Activated CD4-positive, alpha-beta T cell treated with anti-CD3 and anti-CD28 coated beads, Interleukin-2, amount 10 ng/mL, durations not matched to agents 24 days and 14 days (primary cell): ENCODE data around the gene ACOX1. TPM values are rescaled to one million over a fixed set of nuclear protein-coding genes. Genes with fewer than 3 reads are reported as not detected.

Experiments
- DNase-seq: peaks from one replicate; pipeline ENCODE4 v3.0.0; 2022
- H3K27ac Mint-ChIP-seq: one replicate; pipeline ENCODE4 v1.8.0; 2022; ENCODE audit warnings: mild to moderate bottlenecking, mixed read lengths
- H3K27me3 Mint-ChIP-seq: one replicate; pipeline ENCODE4 v1.8.0; 2022; ENCODE audit warnings: mixed read lengths
- H3K36me3 Mint-ChIP-seq: one replicate; pipeline ENCODE4 v1.8.0; 2022; ENCODE audit warnings: low read depth, mild to moderate bottlenecking, mixed read lengths
- H3K4me1 Mint-ChIP-seq: one replicate; pipeline ENCODE4 v1.8.0; 2021; ENCODE audit warnings: mixed read lengths
- H3K4me3 Mint-ChIP-seq: one replicate; pipeline ENCODE4 v1.8.0; 2022; ENCODE audit warnings: mild to moderate bottlenecking, moderate library complexity, mixed read lengths
- H3K9me3 Mint-ChIP-seq: one replicate; pipeline ENCODE4 v1.8.0; 2021; ENCODE audit warnings: mixed read lengths
- intact Hi-C: fragments of 100-400 bp; cut with micrococcal nuclease; formaldehyde crosslinking; loops from one replicate; pipeline ENCODE4 v1.15.1; 2023
- total RNA-seq: library from RNA; stranded (reverse); gene quantifications from 2 replicates; pipeline ENCODE4 v1.2.3, GENCODE V29; 2022

Gene ACOX1
- total RNA-seq, 1 donor from 2014 or later = 29.2 TPM

DNA sequence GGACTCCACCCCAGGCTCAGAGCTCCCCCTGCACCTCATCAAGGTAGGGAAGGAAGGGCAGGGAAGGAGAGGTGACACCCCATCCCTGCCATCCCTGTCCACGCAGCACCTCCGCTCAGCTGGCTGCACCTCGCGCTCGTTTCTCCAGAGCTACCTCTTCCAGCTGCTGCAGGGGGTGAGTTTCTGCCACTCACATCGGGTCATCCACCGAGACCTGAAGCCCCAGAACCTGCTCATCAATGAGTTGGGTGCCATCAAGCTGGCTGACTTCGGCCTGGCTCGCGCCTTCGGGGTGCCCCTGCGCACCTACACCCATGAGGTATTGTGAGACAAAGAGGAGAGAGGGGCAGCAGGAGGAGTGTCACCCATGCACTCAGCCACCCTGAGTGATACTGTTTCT is 23.1 kb upstream of the ACOX1 start:
- Mint-ChIP-seq H3K27ac (no peak overlapping the region), H3K36me3 (peaks cover 2% of the 10 kb centered on the region), H3K4me1 (peaks cover 12% of the 10 kb centered on the region)

DNA sequence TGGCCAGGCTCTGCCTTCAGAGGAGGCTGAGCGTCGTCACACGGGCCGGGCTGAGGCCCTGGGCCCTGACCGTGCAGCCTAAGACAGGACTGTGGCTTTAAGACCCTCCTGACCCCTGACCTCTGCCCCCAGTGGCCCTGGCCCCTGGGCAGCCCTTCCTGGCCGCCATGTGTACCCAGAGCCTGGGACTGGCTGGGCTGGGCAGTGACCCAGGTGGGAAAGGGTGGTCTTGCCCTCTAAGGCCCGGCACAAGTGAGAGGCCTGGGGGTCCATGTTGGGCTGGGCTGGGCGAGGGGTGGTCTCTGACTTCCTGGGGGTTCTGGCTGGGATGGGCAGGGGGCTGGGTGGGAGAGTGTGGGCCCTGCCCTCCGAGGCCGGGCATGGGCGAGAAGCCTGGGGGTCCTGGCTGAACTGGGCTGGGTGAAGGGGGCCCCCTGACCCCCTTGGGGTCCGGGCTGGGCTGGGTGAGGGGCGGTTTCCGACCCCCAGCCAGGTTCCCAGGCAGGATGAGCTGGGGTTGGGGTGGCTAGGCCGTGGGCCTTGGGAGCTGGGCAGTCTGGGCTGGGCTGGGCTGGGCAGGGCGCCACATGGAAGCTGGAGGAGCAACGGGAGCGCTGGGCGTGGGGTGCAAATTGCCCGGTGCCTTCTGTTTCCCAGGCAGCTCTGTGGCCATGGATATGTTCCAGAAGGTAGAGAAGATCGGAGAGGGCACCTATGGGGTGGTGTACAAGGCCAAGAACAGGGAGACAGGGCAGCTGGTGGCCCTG is 22.0 kb upstream of the ACOX1 start, which contains the start of gene CDK3:
Gene CDK3, plus strand, starts transcription at position 101 of the 767 bp plus-strand sequence. Its CDS starts 571 bp downstream, at position 672.
- no peak within 1 kb of the TSS for H3K4me3 Mint-ChIP-seq
- peaks cover 19% of the 10 kb centered on the region for H3K4me1 Mint-ChIP-seq
- DNase-seq = no peak
- no peaks in the 10 kb centered on the region for H3K27me3 Mint-ChIP-seq
- intact Hi-C loops = no loop called here
- H3K36me3 Mint-ChIP-seq = peaks cover 2% of the 10 kb centered on the region
- H3K27ac Mint-ChIP-seq = no peak within 1 kb of the TSS
- no peaks in the 10 kb centered on the region for H3K9me3 Mint-ChIP-seq

More for the DNA sequence above, 23.1 kb upstream of the ACOX1 start:
- Mint-ChIP-seq H3K4me3 (no peak overlapping the region), H3K9me3 (no peaks in the 10 kb centered on the region), H3K27me3 (no peaks in the 10 kb centered on the region)
- intact Hi-C loops = no loop called here
- DNase-seq = no peak

DNA sequence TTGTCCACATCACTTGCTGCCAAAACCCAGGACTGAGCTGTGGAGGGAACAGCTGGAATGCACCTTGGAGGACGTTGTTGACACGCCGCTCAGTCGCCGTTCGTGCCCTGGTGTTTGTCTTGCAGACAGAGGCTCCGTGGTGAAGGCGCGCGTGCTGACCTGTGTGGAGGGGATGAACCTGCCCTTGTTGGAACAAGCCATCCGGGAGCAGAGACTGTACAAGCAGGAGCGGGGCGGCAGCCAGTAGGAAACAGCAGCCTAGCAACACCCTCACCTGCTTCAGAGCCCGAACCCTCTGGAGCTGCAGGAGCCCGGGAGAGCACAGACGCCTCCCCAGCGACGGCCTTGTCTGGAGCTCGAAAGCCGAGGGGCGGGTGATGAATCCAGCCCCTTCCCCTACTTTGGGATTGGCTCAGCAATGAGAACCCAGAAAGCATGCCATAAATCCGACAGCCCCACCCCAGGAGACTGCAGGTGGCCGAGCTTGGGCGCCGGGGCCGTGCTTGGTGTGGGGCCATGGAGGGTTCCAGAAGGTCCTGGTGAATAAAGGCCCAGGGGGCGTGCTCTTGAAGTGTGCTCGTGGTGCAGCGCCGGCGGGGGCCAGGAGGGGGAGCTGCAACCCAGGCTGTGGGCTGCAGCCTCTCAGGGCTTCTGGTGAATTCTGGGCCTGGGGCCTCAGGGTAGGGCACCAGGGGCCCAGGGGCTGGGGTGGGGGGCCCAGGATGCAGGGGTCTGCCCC is 21.2 kb upstream of the ACOX1 start:
- H3K27ac Mint-ChIP-seq = no peak overlapping the region
- H3K36me3 Mint-ChIP-seq = peaks cover 2% of the 10 kb centered on the region
- no peaks in the 10 kb centered on the region for H3K27me3 Mint-ChIP-seq
- no peak overlapping the region for H3K4me3 Mint-ChIP-seq
- DNase-seq = peak; percentile 92
- no peaks in the 10 kb centered on the region for H3K9me3 Mint-ChIP-seq
- intact Hi-C loops = no loop called here
- peaks cover 17% of the 10 kb centered on the region for H3K4me1 Mint-ChIP-seq

DNA sequence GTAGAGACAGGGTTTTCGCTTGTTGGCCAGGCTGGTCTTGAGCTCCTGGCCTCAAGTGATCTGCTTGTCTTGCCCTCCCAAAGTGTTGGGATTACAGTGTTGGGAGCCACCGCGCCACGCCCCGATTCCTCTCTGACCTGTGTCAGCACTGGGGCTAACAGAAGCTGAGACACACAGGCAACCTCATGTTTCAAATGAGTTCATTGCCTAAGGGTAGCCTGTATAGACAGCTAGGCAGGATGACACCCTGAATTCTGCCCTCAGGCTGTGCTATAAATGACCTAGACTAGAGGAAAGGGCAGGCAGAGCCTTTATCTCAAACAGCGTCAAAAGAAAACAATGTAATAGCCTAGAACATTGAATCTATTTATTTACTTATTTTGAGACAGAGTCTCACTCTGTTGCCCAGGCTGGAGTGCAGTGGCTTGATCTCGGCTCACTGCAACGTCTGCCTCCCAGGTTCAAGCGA is 19.4 kb upstream of the ACOX1 start:
- no peaks in the 10 kb centered on the region for H3K9me3 Mint-ChIP-seq
- H3K4me1 Mint-ChIP-seq = peaks cover 19% of the 10 kb centered on the region
- no peak overlapping the region for H3K4me3 Mint-ChIP-seq
- H3K27me3 Mint-ChIP-seq = no peaks in the 10 kb centered on the region
- DNase-seq = no peak
- peak overlapping the region; percentile 29 for H3K27ac Mint-ChIP-seq
- H3K36me3 Mint-ChIP-seq = peaks cover 3% of the 10 kb centered on the region
- intact Hi-C loops = no loop called here

DNA sequence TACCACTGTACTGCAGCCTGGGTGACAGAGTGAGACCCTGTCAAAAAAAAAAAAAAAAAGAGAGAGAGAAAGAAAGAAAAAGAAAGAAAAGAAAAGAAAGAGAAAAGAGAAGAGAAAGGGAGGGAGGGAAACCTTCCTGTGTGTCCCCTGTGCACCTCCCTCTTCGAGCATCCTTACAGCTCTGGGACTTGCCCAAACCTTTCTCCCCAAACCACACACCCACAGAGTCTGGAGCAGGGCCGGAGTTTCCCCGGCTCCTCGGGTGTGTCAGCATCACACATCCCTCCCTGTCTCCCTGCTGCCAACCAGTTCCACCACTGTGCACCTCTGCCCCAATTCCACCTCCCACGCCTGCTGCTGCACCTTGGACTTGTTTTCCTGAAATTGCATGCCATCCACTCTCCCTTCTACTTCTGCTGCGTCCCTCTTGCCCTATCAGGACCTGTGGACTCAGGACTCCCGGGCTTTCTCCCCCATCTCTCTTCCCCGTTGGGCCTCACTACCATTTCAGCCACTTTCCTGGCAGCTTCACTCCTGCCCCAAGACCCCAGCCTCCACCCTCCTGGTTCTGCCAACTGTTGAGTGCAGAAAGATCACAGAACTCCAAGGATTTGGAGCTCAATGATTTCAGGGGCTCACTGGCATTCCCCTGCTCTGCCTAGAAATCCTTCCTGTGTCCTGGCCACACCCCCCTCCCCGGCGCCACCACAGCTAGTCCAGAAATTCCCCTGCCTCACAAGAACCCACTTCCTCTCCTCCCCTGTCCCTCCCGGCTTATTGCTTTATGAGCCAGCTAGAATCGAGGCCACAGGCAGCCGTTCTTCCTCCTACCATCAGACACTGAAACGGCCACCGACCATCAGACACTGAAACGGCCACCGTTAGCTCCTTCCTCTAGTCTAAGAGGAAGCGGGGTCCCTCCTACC is 18.0 kb upstream of the ACOX1 start:
- peak overlapping the region; percentile 79 for H3K27ac Mint-ChIP-seq
- no peaks in the 10 kb centered on the region for H3K9me3 Mint-ChIP-seq
- peaks cover 19% of the 10 kb centered on the region for H3K4me1 Mint-ChIP-seq
- DNase-seq = peak; percentile 83
- peaks cover 4% of the 10 kb centered on the region for H3K36me3 Mint-ChIP-seq
- H3K27me3 Mint-ChIP-seq = no peaks in the 10 kb centered on the region
- H3K4me3 Mint-ChIP-seq = peak overlapping the region; percentile 65
- intact Hi-C loops = loop anchor here (2.0 kb wide), 1 partner anchor 18 kb away; the partner anchor contains the start of genes ACOX1 and TEN1

DNA sequence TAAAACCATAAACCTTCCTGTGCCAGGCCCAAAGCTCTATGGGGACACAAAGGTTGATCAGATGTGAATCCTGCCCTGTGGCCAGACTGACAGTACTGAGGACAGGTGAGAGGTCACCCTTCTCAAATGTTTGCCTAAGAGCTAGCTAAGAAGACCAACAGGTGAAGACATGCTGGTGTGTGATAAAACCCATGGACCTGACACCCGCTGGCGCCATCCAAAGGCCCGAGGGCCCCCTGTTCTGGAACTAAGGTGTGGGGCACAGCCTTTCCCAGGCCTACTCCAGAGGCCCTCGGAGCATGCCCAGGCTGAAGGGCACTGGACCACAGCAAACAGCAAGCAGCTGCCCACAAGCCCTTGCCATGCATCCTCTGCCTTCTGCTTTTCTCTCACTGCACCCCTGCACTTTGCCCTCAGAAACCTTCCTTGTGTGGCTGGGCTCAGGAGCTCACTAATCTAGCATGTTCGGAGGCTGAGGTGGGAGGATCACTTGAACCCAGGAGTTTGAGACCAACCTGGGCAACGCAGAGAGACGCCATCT is 16.5 kb upstream of the ACOX1 start:
- Mint-ChIP-seq H3K36me3 (peaks cover 8% of the 10 kb centered on the region), H3K27ac (peak overlapping the region; percentile 71), H3K4me1 (peaks cover 19% of the 10 kb centered on the region)

DNA sequence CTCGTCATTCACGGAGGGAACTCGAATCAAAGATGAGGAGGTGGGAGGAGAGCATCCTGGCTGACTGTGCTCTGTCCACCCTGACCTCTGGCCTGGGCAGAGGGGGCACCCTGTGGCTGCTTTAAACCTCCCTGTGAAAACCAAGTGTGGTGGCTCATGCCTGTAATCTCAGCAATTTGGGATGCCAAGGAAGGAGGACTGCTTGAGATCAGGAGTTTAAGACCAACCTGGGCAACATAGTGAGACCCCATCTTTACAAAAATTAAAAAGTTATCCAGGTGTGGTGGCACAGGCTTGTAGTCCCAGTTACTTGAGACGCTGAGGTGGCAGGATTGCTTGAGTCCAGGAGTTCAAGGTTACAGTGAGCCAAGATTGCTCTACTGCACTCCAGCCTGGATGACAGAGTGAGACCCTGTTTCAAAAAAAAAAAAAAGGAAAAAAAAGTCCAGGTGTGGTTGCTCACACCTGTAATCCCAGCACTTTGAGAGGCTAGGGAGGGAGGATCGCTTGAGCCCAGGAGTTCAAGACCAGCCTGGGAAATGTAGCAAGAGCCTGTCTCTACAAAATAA is 15.9 kb upstream of the ACOX1 start:
- Mint-ChIP-seq H3K9me3 (no peaks in the 10 kb centered on the region), H3K4me3 (no peak overlapping the region), H3K27ac (no peak overlapping the region), H3K36me3 (peaks cover 8% of the 10 kb centered on the region), H3K4me1 (peaks cover 19% of the 10 kb centered on the region), H3K27me3 (no peaks in the 10 kb centered on the region)
- DNase-seq = no peak
- intact Hi-C loops = no loop called here

More for the DNA sequence above, 16.5 kb upstream of the ACOX1 start:
- no peak overlapping the region for H3K4me3 Mint-ChIP-seq
- DNase-seq = no peak
- H3K27me3 Mint-ChIP-seq = no peaks in the 10 kb centered on the region
- H3K9me3 Mint-ChIP-seq = no peaks in the 10 kb centered on the region
- intact Hi-C loops = no loop called here

DNA sequence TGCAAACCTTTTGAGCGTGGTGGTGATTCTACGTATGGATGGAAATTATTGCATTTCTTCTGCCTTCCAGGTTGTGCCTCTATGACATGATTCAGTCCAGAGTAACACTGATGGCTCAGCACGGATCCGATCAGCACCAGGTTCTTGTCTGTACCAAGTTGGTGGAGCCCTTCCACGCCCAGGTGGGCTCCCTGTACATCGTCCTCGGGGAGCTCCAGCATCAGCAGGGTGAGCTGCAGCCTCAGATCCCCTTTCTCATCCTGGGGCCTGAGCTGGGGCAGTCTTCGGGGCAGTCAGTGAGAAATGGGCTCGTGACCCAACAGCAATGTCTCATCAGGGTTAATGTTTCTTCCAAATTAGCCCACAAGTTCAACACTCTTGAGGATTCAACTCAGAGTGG is 12.4 kb upstream of the ACOX1 start:
- no peak overlapping the region for H3K27ac Mint-ChIP-seq
- peaks cover 8% of the 10 kb centered on the region for H3K36me3 Mint-ChIP-seq
- peaks cover 5% of the 10 kb centered on the region for H3K4me1 Mint-ChIP-seq
- no peak for DNase-seq
- H3K4me3 Mint-ChIP-seq = no peak overlapping the region
- no peaks in the 10 kb centered on the region for H3K27me3 Mint-ChIP-seq
- no peaks in the 10 kb centered on the region for H3K9me3 Mint-ChIP-seq
- intact Hi-C loops = no loop called here

DNA sequence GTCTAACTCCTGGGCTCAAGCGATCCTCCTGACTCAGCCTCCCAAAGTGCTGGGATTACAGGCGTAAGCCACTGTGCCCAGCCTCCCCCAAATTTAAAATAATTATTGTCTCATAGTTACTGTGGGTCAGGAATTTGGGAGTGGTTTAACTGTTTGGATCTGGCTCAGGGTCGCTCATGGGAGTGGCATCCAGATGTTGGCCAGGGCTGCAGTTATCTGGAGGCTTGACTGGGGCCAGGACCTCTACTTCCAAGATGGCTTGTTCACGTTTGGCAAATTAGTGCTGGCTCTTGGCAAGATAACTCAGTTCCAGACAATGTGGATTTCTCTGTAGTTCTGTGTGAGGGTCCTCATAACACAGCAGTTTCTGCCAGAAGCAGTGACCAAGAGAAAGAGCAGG is 8.1 kb upstream of the ACOX1 start:
- H3K4me1 Mint-ChIP-seq = peaks cover 1% of the 10 kb centered on the region
- H3K27me3 Mint-ChIP-seq = no peaks in the 10 kb centered on the region

DNA sequence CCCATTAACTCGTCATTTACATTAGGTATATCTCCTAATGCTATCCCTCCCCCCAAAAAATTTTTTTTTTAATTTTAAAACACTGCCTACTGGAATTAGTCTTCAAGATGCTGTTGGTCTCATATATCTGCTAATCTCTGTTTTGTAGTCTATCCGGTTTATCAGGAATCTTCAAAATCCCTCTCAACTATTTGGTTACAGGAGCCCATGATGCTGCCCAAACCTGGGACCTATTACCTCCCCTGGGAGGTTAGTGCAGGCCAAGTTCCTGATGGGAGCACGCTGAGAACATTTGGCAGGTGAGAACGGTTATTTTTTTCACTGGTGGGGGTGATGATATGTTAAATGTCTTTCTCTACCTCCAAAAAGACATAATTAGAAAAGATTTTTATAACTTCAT is 7.0 kb upstream of the ACOX1 start:
- Mint-ChIP-seq H3K36me3 (no peaks in the 10 kb centered on the region), H3K4me3 (no peak overlapping the region), H3K27me3 (no peaks in the 10 kb centered on the region), H3K27ac (no peak overlapping the region), H3K9me3 (no peaks in the 10 kb centered on the region), H3K4me1 (peaks cover 2% of the 10 kb centered on the region)
- DNase-seq = no peak
- intact Hi-C loops = no loop called here

More for the DNA sequence above, 8.1 kb upstream of the ACOX1 start:
- intact Hi-C loops = no loop called here
- H3K4me3 Mint-ChIP-seq = no peak overlapping the region
- no peak for DNase-seq
- no peak overlapping the region for H3K27ac Mint-ChIP-seq
- peaks cover 4% of the 10 kb centered on the region for H3K36me3 Mint-ChIP-seq
- no peaks in the 10 kb centered on the region for H3K9me3 Mint-ChIP-seq

DNA sequence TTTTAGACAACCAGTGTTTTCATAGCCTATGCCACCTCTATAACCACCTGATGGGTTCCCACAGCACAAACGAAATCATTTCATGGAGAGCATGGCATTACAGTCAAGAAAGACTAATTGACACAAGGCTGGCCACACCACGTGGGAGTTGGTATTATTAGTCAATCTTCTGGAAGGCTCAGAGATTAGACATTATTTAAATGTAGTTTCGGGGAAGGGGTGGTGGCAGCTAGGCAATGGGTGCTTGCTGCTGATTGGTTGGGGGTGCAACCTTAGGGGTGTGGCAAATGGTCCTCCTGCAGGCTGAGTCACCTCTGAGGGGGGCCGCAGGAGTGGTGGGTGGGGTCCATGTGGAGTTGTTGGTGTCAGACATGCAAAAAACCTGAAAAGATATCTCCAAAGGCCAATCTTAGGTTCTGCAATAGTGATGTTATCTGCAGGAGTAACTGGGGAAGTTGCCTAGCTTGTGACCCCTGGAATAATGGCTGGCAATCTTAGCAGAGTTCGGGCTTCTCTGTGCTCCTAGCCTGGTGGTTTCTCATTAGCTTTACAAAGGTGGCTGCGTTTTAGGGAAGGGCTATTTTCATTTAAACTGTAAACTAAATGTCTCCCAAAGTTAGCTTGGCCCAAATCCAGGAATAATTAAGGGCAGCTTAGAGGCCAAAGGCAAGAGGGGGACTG is 4.7 kb upstream of the ACOX1 start:
- Mint-ChIP-seq H3K36me3 (no peaks in the 10 kb centered on the region), H3K4me3 (no peak overlapping the region), H3K9me3 (no peaks in the 10 kb centered on the region), H3K27ac (no peak overlapping the region), H3K27me3 (no peaks in the 10 kb centered on the region), H3K4me1 (peaks cover 12% of the 10 kb centered on the region)
- DNase-seq = no peak
- intact Hi-C loops = no loop called here

DNA sequence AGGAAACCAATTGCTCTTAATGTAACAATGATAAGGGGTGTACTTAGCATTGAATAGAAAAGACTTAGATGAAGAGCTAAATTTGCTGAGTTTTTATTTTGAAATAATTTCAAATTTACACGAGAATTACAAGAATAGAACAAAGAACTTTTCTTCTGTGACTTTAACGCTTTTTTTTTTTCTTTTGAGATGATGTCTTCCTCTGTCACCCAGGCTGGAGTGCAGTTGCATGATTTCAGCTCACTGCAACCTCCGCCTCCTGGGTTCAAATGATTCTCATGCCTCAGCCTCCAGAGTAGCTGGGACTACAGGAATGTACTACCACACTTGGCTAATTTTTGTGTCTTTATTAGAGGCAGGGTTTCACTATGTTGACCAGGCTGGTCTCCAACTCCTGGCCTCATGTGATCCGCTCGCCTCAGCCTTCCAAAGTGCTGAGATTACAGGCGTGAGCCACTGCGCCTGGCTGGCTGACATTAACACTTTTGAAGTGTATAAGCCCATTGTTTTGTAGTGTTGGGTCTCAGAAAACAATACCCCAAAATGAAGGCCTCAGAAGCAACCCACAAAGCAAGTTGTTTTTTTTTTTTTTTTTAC is 2.2 kb upstream of the ACOX1 start:
- Mint-ChIP-seq H3K36me3 (peaks cover 2% of the 10 kb centered on the region), H3K27me3 (no peaks in the 10 kb centered on the region), H3K9me3 (no peaks in the 10 kb centered on the region), H3K4me1 (peaks cover 24% of the 10 kb centered on the region), H3K4me3 (peak overlapping the region; percentile 98), H3K27ac (peak overlapping the region; percentile 97)
- no peak for DNase-seq
- intact Hi-C loops = no loop called here
